ENCODE measurements around the gene HIF1A.
"Not testable (repeated sequence)": the region's sequence is repeated elsewhere in the genome, so short reads cannot be mapped to it uniquely, and the experiment has no call there.

Gene HIF1A

GRCh38 chr14:61675291-61675690 is 20.0 kb upstream of the HIF1A start:
- no peak for DNase-seq

- no peak for DNase-seq
These were observed 17.8 kb upstream of the HIF1A start for GRCh38 chr14:61677479-61677878.

GRCh38 chr14:61678975-61679374 is 16.3 kb upstream of the HIF1A start:
- DNase-seq = no peak

GRCh38 chr14:61681413-61681812 is 13.9 kb upstream of the HIF1A start:
- no peak for DNase-seq

- no peak for DNase-seq
These were observed 12.2 kb upstream of the HIF1A start for GRCh38 chr14:61683108-61683507.

GRCh38 chr14:61690039-61690438 is 5.3 kb upstream of the HIF1A start:
- DNase-seq = no peak

GRCh38 chr14:61690982-61691381 is 4.3 kb upstream of the HIF1A start:
- peak; percentile 28 for DNase-seq

GRCh38 chr14:61691495-61691894 is 3.8 kb upstream of the HIF1A start:
- DNase-seq = no peak

GRCh38 chr14:61694039-61694438 is 1.3 kb upstream of the HIF1A start:
- no peak for DNase-seq

- peak; percentile 64 for DNase-seq
These were observed 598 bp downstream of the HIF1A start for GRCh38 chr14:61695695-61696527.

- DNase-seq = peak; percentile 22
These were observed 1.5 kb downstream of the HIF1A start for GRCh38 chr14:61696753-61697318.

- peak; percentile 76 for DNase-seq
These were observed 3.1 kb downstream of the HIF1A start for GRCh38 chr14:61698206-61698980.

GRCh38 chr14:61699027-61699426 is 3.7 kb downstream of the HIF1A start:
- no peak for DNase-seq

- no peak for DNase-seq
These were observed 5.0 kb downstream of the HIF1A start for GRCh38 chr14:61700104-61700886.

- no peak for DNase-seq
These were observed 6.6 kb downstream of the HIF1A start for GRCh38 chr14:61701946-61702345.

- DNase-seq = no peak
These were observed 8.2 kb downstream of the HIF1A start for GRCh38 chr14:61703342-61704129.

GRCh38 chr14:61704554-61704953 is 9.2 kb downstream of the HIF1A start:
- no peak for DNase-seq

- DNase-seq = no peak
These were observed 9.7 kb downstream of the HIF1A start for GRCh38 chr14:61705017-61705416.

GRCh38 chr14:61706096-61706690 is 10.9 kb downstream of the HIF1A start:
- no peak for DNase-seq

- not testable (repeated sequence) for DNase-seq
These were observed 12.5 kb downstream of the HIF1A start for GRCh38 chr14:61707774-61708173.

GRCh38 chr14:61708693-61709092 is 13.4 kb downstream of the HIF1A start:
- not testable (repeated sequence) for DNase-seq

Data from hematopoietic multipotent progenitor cell treated with erythropoietin and hydrocortisone succinate and interleukin-3 and kit ligand, for 6 days (in vitro differentiated cells).